ENCODE measurements around the gene PLA2G10.

GRCh38 chr16:14678748-14679497 lies 15.2 kb downstream of the PLA2G10 start:
- no peak for TF ChIP-seq CTCF (IDR thresholded peaks at IDR 0.05)
- TF ChIP-seq, protein P1, sequence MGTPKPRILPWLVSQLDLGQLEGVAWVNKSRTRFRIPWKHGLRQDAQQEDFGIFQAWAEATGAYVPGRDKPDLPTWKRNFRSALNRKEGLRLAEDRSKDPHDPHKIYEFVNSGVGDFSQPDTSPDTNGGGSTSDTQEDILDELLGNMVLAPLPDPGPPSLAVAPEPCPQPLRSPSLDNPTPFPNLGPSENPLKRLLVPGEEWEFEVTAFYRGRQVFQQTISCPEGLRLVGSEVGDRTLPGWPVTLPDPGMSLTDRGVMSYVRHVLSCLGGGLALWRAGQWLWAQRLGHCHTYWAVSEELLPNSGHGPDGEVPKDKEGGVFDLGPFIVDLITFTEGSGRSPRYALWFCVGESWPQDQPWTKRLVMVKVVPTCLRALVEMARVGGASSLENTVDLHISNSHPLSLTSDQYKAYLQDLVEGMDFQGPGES (IDR thresholded peaks at IDR 0.05; ENCODE audit: low read depth, low read length) = no peak
- no peak for TF ChIP-seq FOXJ3 (CRISPR knock-in tag; IDR thresholded peaks at IDR 0.05)
- no peak for TF ChIP-seq CHD2 (IDR thresholded peaks at IDR 0.05; ENCODE audit: low read length, partially characterized antibody)
- TF ChIP-seq POLR2AphosphoS5 (IDR thresholded peaks at IDR 0.05; ENCODE audit: low read depth, low read length) = no peak
- TF ChIP-seq, protein P2, sequence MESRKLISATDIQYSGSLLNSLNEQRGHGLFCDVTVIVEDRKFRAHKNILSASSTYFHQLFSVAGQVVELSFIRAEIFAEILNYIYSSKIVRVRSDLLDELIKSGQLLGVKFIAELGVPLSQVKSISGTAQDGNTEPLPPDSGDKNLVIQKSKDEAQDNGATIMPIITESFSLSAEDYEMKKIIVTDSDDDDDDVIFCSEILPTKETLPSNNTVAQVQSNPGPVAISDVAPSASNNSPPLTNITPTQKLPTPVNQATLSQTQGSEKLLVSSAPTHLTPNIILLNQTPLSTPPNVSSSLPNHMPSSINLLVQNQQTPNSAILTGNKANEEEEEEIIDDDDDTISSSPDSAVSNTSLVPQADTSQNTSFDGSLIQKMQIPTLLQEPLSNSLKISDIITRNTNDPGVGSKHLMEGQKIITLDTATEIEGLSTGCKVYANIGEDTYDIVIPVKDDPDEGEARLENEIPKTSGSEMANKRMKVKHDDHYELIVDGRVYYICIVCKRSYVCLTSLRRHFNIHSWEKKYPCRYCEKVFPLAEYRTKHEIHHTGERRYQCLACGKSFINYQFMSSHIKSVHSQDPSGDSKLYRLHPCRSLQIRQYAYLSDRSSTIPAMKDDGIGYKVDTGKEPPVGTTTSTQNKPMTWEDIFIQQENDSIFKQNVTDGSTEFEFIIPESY (IDR thresholded peaks at IDR 0.05; ENCODE audit: borderline replicate concordance, low read depth) = no peak
- TF ChIP-seq, protein P3, sequence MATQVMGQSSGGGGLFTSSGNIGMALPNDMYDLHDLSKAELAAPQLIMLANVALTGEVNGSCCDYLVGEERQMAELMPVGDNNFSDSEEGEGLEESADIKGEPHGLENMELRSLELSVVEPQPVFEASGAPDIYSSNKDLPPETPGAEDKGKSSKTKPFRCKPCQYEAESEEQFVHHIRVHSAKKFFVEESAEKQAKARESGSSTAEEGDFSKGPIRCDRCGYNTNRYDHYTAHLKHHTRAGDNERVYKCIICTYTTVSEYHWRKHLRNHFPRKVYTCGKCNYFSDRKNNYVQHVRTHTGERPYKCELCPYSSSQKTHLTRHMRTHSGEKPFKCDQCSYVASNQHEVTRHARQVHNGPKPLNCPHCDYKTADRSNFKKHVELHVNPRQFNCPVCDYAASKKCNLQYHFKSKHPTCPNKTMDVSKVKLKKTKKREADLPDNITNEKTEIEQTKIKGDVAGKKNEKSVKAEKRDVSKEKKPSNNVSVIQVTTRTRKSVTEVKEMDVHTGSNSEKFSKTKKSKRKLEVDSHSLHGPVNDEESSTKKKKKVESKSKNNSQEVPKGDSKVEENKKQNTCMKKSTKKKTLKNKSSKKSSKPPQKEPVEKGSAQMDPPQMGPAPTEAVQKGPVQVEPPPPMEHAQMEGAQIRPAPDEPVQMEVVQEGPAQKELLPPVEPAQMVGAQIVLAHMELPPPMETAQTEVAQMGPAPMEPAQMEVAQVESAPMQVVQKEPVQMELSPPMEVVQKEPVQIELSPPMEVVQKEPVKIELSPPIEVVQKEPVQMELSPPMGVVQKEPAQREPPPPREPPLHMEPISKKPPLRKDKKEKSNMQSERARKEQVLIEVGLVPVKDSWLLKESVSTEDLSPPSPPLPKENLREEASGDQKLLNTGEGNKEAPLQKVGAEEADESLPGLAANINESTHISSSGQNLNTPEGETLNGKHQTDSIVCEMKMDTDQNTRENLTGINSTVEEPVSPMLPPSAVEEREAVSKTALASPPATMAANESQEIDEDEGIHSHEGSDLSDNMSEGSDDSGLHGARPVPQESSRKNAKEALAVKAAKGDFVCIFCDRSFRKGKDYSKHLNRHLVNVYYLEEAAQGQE (IDR thresholded peaks at IDR 0.05; ENCODE audit: low read depth, low read length) = no peak
- TF ChIP-seq JUND (IDR thresholded peaks at IDR 0.05) = no peak
- no peak for TF ChIP-seq TCF12 (IDR thresholded peaks at IDR 0.05)
- TF ChIP-seq MXI1 (IDR thresholded peaks at IDR 0.05; ENCODE audit: low read depth, low read length) = no peak
- no peak for TF ChIP-seq EZH2phosphoT487 (IDR thresholded peaks at IDR 0.05; ENCODE audit: borderline replicate concordance, low read depth)
